HepG2 (cell line): ENCODE data around the gene MACROD2. TPM values are rescaled to one million over a fixed set of nuclear protein-coding genes. Genes with fewer than 3 reads are reported as not detected.

ENCODE experiments used
- ARNTL ChIP-seq: sonication (generic); formaldehyde crosslinking; IDR thresholded peaks from 2 replicates; pipeline ENCODE4 v1.4.0; 2020; ENCODE audit warnings: mild to moderate bottlenecking, missing genetic modification reagents
- ZNF432 ChIP-seq: sonication (generic); formaldehyde crosslinking; IDR thresholded peaks from 2 replicates; pipeline ENCODE4 v1.5.0; 2020; ENCODE audit warnings: missing genetic modification reagents, mild to moderate bottlenecking, borderline replicate concordance
- ZNF639 ChIP-seq: conservative IDR thresholded peaks from 2 replicates; pipeline ENCODE4 v1.6.1; 2018; ENCODE audit warnings: missing genetic modification reagents
- polyA plus RNA-seq, 8 experiments: library from polyadenylated mRNA; depleted of rRNA in 3 of 8; stranded (reverse) in 7 of 8; unstranded in 1 of 8; fragments of >200 nt; fragmentation: Illumina TruSeq in 4 of 8; extraction: Trizol in 4 of 8; gene quantifications; 2 replicates each; pipeline versions ENCODE4 v1.2.1 to v1.2.3, GENCODE V29; 2011 to 2016; ENCODE audit warnings: low read depth in 4 of 8, missing spikeins in 1 of 8, mixed read lengths in 1 of 8; ENCODE audit not compliant: insufficient read depth in 1 of 8
- total RNA-seq, 5 experiments: library from RNA; depleted of rRNA; stranded (reverse); fragments of >200 nt; fragmentation: Illumina TruSeq; extraction: Trizol; gene quantifications; 2 replicates each; pipeline ENCODE4 v1.2.3, GENCODE V29; 2016; ENCODE audit warnings: low read depth in 1 of 5
- TF ChIP-seq, protein P1 (sequence below), 2 experiments: sonication (generic) in 1 of 2; formaldehyde crosslinking in 1 of 2; IDR thresholded peaks; 2 replicates each; pipeline versions ENCODE4 v1.6.1 to v1.9.0; 2014 to 2022; ENCODE audit warnings: antibody characterized with exemption in 1 of 2, borderline replicate concordance in 1 of 2, inconsistent platforms in 1 of 2, low read depth in 1 of 2, missing genetic modification reagents in 1 of 2
- TF ChIP-seq, protein P2 (sequence below): sonication (generic); formaldehyde crosslinking; IDR thresholded peaks from 2 replicates; pipeline ENCODE4 v1.5.0; 2020; ENCODE audit warnings: missing genetic modification reagents

MACROD2 gene
- total and polyA plus RNA-seq, 2 of the 13 experiments (the other 11 are each of a cell fraction or from before 2014, with no cell fraction given) = 0.13 to 0.51 TPM

GRCh38 chr20:15772826-15773225, 1777.5 kb downstream of the MACROD2 start (continued):
- TF ChIP-seq, protein P1, sequence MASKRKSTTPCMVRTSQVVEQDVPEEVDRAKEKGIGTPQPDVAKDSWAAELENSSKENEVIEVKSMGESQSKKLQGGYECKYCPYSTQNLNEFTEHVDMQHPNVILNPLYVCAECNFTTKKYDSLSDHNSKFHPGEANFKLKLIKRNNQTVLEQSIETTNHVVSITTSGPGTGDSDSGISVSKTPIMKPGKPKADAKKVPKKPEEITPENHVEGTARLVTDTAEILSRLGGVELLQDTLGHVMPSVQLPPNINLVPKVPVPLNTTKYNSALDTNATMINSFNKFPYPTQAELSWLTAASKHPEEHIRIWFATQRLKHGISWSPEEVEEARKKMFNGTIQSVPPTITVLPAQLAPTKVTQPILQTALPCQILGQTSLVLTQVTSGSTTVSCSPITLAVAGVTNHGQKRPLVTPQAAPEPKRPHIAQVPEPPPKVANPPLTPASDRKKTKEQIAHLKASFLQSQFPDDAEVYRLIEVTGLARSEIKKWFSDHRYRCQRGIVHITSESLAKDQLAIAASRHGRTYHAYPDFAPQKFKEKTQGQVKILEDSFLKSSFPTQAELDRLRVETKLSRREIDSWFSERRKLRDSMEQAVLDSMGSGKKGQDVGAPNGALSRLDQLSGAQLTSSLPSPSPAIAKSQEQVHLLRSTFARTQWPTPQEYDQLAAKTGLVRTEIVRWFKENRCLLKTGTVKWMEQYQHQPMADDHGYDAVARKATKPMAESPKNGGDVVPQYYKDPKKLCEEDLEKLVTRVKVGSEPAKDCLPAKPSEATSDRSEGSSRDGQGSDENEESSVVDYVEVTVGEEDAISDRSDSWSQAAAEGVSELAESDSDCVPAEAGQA (IDR thresholded peaks at IDR 0.05; ENCODE audit: low read depth) = no peak
- TF ChIP-seq, protein P1 (CRISPR knock-in tag; IDR thresholded peaks at IDR 0.05; ENCODE audit: borderline replicate concordance) = no peak
- TF ChIP-seq ARNTL (CRISPR knock-in tag) (no peak), ZNF639 (CRISPR knock-in tag) (no peak), ZNF432 (CRISPR knock-in tag) (no peak)
- TF ChIP-seq, protein P2, sequence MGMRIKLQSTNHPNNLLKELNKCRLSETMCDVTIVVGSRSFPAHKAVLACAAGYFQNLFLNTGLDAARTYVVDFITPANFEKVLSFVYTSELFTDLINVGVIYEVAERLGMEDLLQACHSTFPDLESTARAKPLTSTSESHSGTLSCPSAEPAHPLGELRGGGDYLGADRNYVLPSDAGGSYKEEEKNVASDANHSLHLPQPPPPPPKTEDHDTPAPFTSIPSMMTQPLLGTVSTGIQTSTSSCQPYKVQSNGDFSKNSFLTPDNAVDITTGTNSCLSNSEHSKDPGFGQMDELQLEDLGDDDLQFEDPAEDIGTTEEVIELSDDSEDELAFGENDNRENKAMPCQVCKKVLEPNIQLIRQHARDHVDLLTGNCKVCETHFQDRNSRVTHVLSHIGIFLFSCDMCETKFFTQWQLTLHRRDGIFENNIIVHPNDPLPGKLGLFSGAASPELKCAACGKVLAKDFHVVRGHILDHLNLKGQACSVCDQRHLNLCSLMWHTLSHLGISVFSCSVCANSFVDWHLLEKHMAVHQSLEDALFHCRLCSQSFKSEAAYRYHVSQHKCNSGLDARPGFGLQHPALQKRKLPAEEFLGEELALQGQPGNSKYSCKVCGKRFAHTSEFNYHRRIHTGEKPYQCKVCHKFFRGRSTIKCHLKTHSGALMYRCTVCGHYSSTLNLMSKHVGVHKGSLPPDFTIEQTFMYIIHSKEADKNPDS (CRISPR knock-in tag) = no peak
